Renal cortex interstitium (tissue), 15 donors: Measurements from ENCODE around the gene ZNF324B. TPM values are rescaled to one million over a fixed set of nuclear protein-coding genes. Genes with fewer than 3 reads are reported as not detected.
A peak's percentile ranks its signal among the peaks of the same experiment; 100 is the strongest.
"Not testable (repeated sequence)": the region's sequence is repeated elsewhere in the genome, so short reads cannot be mapped to it uniquely, and the experiment has no call there.

Source experiments
- DNase-seq, 11 donors: peaks; one replicate each; pipeline ENCODE4 v3.0.0-alpha.2; 2013; ENCODE audit warnings: low read depth in 9 of 11, low spot score in 4 of 11; ENCODE audit errors: extremely low read depth in 1 of 11
- long read RNA-seq, 16 experiments: transcript quantifications; one replicate each; lab custom pipeline, GENCODE V29; 2026
- polyA plus RNA-seq, 3 donors: library from polyadenylated mRNA; unstranded; fragments of 120-200 nt; gene quantifications; one replicate each; pipeline ENCODE4 v1.2.1, GENCODE V29; 2013; ENCODE audit not compliant: insufficient read length in 3 of 3

ZNF324B gene
- polyA plus RNA-seq = 1 to 10 TPM; 5.2 to 7.4 (median 7.3) TPM
- long read RNA-seq, donor 1, partial matches to known transcripts = 0 of 1 reads
- long read RNA-seq, donor 1, other reads (novel, unspliced or antisense) = 0 of 1 reads
- long read RNA-seq, donor 2, partial matches to known transcripts = 0 of 1 reads
- long read RNA-seq, donor 2, other reads (novel, unspliced or antisense) = 0 of 1 reads
- long read RNA-seq, donor 3, partial matches to known transcripts = 0 of 1 reads
- long read RNA-seq, donor 3, other reads (novel, unspliced or antisense) = 0 of 1 reads
- long read RNA-seq, donor 4, partial matches to known transcripts = 0 of 1 reads
- long read RNA-seq, donor 4, other reads (novel, unspliced or antisense) = 0 of 1 reads
- long read RNA-seq, donor 5, partial matches to known transcripts = 0 of 2 reads
- long read RNA-seq, donor 5, other reads (novel, unspliced or antisense) = 0 of 2 reads
- long read RNA-seq, donor 6, partial matches to known transcripts = 0 of 1 reads
- long read RNA-seq, donor 6, other reads (novel, unspliced or antisense) = 0 of 1 reads
- long read RNA-seq, donor 7, partial matches to known transcripts = 0 of 1 reads
- long read RNA-seq, donor 7, other reads (novel, unspliced or antisense) = 0 of 1 reads
- long read RNA-seq, donor 8, partial matches to known transcripts = 0 of 2 reads
- long read RNA-seq, donor 8, other reads (novel, unspliced or antisense) = 0 of 2 reads
- long read RNA-seq, donor 9, partial matches to known transcripts = 0 of 1 reads
- long read RNA-seq, donor 9, other reads (novel, unspliced or antisense) = 0 of 1 reads
- long read RNA-seq, donor 10, partial matches to known transcripts = 0 of 2 reads
- long read RNA-seq, donor 10, other reads (novel, unspliced or antisense) = 0 of 2 reads
- long read RNA-seq, donor 11, partial matches to known transcripts = 0 of 1 reads
- long read RNA-seq, donor 11, other reads (novel, unspliced or antisense) = 0 of 1 reads
- long read RNA-seq, donor 12 = 0 reads
- long read RNA-seq, donor 13, partial matches to known transcripts = 0 of 1 reads
- long read RNA-seq, donor 13, other reads (novel, unspliced or antisense) = 0 of 1 reads
- long read RNA-seq, donor 14, partial matches to known transcripts = 0 of 3 reads
- long read RNA-seq, donor 14, other reads (novel, unspliced or antisense) = 0 of 3 reads
- long read RNA-seq, donor 15 = 0 reads
- long read RNA-seq, donor 16, partial matches to known transcripts = 0 of 1 reads
- long read RNA-seq, donor 16, other reads (novel, unspliced or antisense) = 0 of 1 reads

DNA sequence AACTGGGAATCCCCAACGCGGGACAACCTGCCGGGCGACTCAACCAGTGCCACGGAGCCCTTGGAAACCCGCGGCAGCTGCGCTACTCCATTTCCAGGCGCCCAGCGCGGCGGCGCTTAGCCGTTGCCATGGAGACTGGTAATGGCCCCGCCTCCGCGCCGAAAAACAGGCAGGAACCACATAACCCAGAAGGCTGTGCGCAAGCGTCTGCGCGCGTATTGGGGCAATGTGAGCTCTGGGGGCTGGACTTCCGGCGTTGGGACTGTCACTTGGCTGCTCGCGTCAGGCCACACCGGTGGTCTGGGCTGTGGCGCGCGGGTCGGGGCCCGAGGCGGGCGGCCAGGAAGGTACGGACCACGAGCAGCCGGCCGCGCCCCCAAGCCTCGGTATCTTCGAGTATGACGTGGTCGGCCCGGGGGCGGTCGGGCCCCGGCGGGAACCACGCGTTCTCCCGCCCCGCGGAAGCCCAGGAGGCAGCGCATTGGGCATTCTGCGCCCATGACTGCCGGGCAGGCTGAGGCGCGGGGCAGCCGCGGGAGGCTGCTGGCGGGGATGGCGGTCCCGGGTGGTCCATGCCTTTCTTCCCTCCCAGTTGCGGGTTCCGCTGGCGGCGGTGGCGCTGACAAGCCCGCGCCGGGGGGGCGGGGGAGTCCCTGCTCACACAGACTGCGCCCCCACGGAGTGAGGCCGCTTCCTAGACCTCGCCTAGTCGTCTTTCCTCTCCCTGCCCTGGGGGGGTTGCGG, at the start of gene ZNF324B:
Gene ZNF324B (plus strand): TSS at position 265 of the 744 bp plus-strand sequence. CDS start 2,080 bp downstream, outside the sequence.
- DNase-seq = peak; percentile 87 to 98 (median 95)

DNA sequence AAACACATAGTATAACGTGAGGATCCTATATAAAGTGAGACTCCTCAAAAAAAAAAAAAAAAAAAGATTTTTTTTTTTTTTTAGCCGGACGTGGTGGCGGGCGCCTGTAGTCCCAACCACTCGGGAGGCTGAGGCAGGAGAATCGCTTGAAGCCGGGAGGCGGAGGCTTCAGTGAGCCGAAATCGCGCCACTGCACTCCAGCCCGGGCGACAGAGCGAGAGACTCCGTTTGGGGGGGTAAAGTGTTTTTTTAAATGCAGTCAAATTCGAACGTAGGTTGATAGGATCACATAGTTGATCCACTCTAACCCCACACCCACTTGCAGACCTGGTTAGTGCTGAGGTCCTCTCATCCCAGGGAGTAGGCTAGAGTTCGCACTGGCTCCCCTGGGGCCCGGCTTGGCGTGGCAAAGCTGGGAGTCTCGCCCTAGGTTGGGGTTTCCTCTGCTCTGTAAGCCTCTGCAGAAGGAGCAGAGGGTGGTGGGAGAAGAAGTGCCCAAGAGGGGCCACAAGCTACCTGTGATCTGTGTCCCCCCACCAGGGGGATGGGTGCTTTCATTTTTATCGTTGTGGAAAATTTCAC, 49.5 kb upstream of the ZNF324B start:
- DNase-seq = no peak

DNA sequence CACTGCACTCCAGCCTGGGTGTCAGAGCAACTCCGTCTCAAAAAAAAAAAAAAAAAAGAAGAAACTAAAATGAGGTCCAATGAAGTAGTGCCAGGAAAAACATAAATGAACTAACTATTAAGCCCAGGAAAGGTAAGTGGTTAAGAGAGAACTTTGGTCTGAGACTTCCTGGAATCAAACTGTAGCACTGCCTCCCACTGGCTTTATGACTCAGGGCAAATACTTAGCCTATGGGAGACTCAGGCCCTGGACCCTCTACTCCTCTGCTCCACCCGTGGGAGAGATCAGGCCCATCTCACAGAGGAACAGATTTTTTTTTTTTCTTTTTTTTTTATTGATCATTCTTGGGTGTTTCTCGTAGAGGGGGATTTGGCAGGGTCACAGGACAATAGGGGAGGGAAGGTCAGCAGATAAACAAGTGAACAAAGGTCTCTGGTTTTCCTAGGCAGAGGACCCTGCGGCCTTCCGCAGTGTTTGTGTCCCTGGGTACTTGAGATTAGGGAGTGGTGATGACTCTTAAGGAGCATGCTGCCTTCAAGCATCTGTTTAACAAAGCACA, 47.4 kb upstream of the ZNF324B start:
- not testable (repeated sequence) for DNase-seq

DNA sequence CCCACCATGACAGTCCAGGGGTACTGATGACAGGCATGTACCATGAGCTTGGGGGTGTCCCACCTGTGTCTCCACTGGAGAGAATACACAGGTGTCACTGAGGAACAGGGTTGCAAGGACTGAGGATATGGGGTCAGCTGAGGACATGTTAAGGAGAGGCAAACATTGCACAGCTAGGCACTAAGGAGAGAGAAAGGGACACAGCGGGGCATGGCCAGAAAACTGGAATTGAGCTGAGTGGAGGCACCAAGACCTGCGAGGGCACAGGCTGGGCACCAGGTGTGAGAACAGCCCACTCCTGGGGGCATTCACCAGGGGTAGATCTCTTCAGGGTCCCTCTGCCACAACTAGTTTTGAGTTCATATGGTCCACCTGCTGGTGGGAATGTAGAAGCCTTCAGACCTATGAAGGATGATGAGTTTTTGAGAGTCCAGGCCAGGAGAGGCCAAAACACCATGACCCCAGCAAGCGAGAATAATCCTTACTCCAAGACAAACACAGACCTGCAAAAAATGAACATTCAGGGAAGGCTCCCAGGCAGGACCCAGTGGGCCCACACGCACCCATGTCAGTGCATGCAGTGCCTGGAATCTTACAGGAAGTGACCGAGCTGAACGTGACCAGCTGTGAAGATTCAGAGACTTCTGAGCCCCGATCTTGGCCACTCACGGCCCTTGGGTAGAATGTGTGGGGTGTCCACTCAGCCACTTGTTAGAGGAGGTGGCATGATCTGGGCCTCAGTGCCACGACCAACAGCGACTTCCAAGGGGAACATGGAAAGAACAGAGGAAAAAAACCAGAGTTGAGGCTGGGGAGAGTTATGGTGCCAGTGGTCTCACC, 44.4 kb upstream of the ZNF324B start:
- DNase-seq = no peak

DNA sequence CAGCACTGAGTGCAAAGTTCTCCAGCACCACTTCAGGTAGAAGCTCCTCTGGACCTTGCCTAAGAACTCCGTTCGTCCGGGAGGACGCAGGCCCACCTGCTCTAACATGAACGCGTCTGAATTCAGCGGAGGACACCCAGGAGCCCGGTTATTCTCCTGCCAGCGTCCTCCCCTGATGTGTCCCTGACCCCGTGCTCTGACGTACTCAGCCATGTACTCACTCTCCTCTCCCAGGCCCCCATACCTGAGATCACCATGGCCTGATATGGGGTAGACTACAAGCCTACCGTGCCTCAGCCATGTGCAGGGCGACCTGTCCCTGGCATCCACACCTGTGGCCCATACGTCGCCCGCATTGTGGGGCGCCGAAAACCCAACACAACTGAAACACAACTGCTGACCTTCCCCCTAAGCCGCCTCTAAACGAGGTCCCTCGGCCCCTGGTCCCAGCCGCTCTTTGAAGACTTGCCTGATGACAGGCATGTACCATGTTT, 43.7 kb upstream of the ZNF324B start:
- no peak for DNase-seq

GRCh38 chr19:58408152-58409009, 43.0 kb upstream of the ZNF324B start, which contains the start of gene ZNF584:
Gene ZNF584, plus strand, starts transcription at chr19:58408649. Its CDS starts 499 bp downstream, at chr19:58409148.
- DNase-seq = peak; percentile 87 to 97 (median 94)

DNA sequence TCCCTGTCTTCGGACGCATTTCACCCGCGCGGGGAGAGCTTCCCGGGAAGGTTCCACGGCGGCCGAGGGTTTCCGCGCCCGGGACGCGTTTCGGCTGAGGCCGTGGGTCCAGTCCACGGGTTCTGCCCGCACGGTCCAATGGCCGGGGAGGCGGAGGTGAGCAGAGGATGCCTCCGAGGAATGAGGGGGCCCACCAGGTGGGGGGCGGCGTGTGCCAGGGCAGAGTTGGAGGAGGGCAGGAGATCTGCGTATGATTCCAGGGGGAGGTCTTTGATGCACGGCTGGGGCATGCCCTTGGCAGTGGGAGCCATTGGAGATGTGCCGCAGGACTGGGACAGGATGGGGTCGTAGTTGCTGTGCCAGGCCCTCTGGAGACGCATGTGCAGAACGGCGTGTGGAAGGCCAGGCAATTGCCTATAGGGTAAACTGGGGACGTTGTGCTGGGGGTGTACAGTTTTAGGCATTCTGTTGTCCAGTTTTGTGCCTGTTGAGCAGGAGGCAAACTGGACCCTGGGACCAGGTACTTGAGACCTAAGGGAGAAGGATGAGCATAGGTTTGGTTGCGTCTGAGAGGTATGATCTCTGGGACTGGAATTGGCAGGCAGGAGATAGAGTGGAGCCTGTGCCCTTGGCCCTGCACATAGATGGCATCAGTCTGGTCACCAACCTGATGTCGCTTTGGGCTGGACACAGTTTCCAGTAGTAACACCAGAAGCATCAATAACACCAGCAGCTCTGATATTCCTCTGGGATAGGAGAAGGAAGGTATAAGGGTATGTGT, 42.2 kb upstream of the ZNF324B start:
- DNase-seq = no peak

DNA sequence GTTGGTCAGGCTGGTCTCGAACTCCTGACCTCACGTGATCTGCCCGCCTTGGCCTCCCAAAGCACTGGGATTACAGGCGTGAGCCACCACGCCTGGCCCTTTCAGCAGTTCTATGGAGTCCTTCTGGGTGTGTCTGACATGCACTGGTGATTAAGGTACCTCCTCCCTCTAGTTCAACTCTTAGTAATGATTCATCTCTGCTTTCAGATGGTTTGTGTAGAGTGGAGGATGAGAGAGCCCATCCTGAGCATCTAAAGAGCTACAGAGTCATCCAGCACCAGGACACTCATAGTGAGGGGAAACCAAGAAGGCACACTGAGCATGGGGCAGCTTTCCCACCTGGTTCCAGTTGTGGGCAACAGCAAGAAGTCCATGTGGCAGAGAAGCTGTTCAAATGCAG, 34.8 kb upstream of the ZNF324B start:
- no peak for DNase-seq

DNA sequence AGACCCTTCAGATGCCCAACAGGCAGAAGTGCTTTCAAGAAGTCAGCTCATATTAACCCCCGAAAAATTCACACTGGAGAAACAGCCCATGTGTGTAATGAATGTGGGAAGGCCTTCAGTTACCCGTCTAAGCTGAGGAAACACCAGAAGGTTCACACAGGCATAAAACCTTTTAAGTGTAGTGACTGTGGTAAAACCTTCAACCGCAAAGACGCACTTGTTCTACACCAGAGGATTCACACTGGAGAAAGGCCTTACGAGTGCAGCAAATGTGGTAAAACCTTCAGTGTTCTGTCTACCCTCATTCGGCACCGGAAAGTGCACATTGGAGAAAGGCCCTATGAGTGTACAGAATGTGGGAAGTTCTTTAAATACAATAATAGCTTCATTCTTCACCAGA, 34.4 kb upstream of the ZNF324B start:
- no peak for DNase-seq

DNA sequence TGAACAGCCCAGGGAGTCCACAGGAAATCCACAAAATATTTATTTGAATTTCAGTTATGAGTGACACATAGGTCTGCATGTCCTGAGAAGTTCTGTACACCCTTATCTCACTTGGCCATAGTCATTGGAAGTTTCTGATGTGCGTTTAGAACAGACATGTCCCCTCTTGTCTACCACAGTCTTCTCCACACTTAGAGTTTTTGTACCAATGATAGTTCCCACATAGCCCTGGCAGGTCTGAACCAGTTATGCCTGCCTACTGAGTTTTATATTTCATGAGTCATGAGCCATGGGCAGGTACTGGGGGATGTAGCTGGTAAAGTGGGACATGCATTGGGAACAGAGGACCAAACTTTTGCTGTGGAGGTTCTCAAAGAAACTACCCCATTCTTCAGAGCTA, 22.8 kb upstream of the ZNF324B start:
- no peak for DNase-seq

DNA sequence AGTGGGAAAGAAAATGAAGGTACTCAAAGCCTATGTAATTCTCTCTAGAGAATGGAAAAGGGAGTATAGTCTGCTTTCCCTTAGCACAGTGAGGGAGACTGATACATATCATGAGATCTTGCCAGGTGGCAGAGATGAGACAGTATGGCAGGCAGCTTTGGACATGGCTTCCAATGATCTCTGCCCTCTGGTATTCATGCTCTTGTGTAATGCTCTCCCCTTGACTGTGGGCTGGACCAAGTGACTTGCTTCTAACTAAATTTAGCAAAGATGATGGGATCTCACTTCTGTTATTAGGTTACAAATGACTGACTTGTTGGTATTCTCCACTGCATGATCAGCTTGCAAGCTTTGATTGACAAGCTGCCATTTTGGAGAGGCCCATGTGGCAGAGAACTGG, 21.7 kb upstream of the ZNF324B start:
- no peak for DNase-seq

DNA sequence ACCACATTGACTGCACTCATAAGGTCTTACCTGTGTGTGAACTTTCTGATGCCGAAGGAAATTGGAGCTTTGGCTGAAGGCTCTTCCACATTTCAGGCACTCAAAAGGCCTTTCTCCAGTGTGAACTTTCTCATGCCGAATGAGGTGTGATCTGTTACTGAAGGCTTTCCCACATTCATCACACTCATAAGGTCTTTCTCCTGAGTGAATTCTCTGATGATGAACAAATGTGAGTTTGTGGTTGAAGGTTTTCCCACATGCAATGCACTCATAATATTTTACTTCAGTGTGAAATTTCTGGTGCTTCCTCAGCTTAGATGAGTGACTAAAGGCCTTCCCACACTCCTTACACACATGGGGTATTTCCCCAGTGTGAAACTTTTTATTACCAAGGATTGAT, 17.2 kb upstream of the ZNF324B start:
- no peak for DNase-seq

DNA sequence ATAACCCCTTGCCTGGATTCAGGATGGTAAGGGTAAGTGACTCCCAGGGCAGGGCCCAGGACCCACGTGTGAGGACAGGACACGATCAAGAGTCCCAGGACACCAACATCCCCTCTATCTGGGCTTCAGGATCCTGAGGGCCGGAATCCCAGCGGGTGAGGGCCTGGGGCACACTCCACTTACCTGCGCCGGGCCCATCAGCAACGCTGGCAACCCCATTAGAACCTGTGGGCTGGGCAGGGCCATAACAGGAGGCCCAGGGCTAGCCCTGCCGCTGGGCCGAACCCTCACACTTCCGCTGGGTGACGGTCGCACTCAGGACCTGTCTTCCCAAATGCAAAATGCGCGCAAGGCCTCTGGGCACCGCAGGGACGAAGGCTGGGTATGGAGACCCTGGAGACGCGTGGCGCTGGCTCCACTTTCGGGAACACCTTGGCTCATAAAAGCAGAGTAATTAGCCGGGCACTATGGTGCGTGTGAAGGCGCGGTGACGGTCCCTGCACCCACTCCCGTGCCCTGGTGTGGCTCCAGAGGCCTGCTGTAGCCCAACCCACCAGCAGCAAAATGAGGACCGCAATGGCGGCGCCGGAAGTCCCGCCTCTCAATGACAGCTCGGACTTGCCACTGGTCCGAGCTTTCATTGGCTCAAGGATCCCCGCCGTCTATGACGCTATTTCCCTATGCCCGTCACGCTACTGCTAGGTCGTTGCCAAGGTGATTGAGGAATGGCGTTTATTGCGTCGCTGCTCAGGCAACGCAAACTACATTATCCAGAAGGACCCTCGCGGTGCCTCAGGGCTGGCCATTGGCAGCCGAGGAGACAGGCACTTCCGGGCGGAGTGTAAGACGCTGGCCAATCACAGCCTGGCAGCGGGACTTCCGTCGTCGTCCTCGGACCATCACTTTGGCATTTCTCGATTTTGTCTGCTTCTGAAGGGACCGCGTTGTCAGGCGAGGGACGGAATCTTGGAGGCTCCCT, 11.6 kb upstream of the ZNF324B start, which contains the start of gene ZNF132:
Gene ZNF132 (minus strand): TSS at position 578 of the 979 bp plus-strand sequence. CDS start 332 bp downstream, at position 246.
- DNase-seq = peak; percentile 98 to 100 (median 99)

DNA sequence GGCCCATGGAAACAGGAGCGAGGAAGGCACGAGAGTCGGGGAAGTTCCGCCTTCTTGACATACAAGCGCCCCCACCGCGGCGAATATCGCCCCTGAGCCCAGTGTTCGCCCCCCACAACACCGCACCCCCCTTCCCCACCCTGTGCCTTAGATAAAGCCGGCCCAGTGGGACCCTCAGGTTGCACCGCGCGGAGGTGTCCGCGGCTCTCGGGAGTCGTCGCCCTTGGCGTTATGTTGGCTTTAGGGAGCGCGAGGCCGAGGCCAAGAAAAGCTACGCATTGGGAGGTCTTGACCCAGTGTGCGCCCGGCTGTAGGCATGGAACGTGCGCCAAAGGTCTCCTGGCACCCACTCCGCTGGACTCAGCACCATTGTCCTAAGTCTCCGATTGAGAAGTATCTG, 10.9 kb upstream of the ZNF324B start:
- DNase-seq = no peak
